Activated B cell treated with CpG ODN at 0.5 μM for 24 hours (primary cell): ENCODE data around the gene AGRN. TPM values are rescaled to one million over a fixed set of nuclear protein-coding genes. Genes with fewer than 3 reads are reported as not detected.
"Not testable (repeated sequence)": the region's sequence is repeated elsewhere in the genome, so short reads cannot be mapped to it uniquely, and the experiment has no call there.

Experiments
- ATAC-seq: fragments of 200-7000 bp; cut with Tn5 transposase; one replicate; pipeline ENCODE4 v1.10.0; 2021; ENCODE audit warnings: low read depth, mild to moderate bottlenecking, moderate library complexity
- CTCF ChIA-PET: fragments of 350-600 bp; sonication (Branson Sonifier 250); formaldehyde crosslinking; loops from one replicate; lab custom pipeline; 2021; ENCODE audit warnings: antibody characterized with exemption; lab: Charles Lee
- POLR2A ChIA-PET: fragments of 350-600 bp; sonication (Branson Sonifier 250); formaldehyde crosslinking; loops from one replicate; lab custom pipeline; 2021; ENCODE audit warnings: antibody characterized with exemption; lab: Charles Lee
- DNase-seq: peaks from one replicate; pipeline ENCODE4 v3.0.0; 2022
- H3K27ac Mint-ChIP-seq: one replicate; pipeline ENCODE4 v1.8.0; 2020; ENCODE audit warnings: mixed read lengths
- H3K27me3 Mint-ChIP-seq: one replicate; pipeline ENCODE4 v1.8.0; 2021; ENCODE audit warnings: mixed read lengths
- H3K36me3 Mint-ChIP-seq: one replicate; pipeline ENCODE4 v1.8.0; 2021; ENCODE audit warnings: low read depth, mixed read lengths
- H3K4me1 Mint-ChIP-seq: one replicate; pipeline ENCODE4 v1.8.0; 2021; ENCODE audit warnings: mixed read lengths
- H3K4me3 Mint-ChIP-seq: one replicate; pipeline ENCODE4 v1.8.0; 2020; ENCODE audit warnings: mild to moderate bottlenecking, mixed read lengths
- H3K9me3 Mint-ChIP-seq: one replicate; pipeline ENCODE4 v1.8.0; 2020; ENCODE audit warnings: mixed read lengths
- CTCF ChIP-seq: fragments of 200-600 bp; IDR thresholded peaks from one replicate; pipeline ENCODE4 v1.8.0; 2022; ENCODE audit warnings: antibody characterized with exemption, mild to moderate bottlenecking
- intact Hi-C: fragments of 100-400 bp; cut with micrococcal nuclease; formaldehyde crosslinking; loops from one replicate; pipeline ENCODE4 v1.15.1; 2024
- total RNA-seq: library from RNA; stranded (reverse); gene quantifications from 2 replicates; pipeline ENCODE4 v1.2.3, GENCODE V29; 2022

Gene AGRN
- total RNA-seq, 1 donor from 2014 or later = 27.1 TPM

DNA sequence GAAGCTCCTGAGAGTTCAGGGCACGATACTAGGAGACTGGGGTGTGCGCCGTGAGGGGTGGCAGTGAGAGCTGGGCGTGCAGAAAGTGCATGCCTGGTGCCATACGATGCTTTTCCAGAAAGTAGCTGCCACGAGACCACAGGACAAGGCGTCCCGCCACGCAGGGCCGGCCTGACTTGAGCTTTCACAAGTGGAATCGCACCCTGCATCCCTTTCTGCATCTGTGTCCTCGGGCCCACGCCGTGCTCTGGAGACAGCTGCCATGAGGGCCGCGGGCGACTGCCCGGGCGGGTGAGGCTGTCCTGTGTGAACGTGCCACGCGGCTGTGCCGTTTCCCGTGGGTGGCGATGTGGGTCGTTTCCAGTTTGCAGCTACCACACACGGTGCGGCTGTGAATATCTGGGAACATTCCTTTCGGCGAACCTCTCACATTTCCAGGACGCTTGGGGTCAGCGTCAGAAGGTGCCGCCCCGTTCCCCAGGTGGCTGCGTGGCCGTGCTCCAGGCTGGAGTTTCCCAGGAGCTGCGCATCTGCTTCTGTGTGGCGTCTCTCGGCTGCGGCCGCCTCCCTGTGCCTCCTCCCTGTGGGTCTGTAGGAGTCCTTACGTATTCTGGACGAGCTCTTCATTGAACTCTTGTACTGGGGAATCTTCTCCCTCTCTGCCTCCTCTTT, 37.0 kb upstream of the AGRN start:
- H3K27me3 Mint-ChIP-seq = peaks cover 26% of the 10 kb centered on the region
- ChIA-PET CTCF (interaction anchor here (1.0 to 3.2 kb wide), 5 partner anchors 16 to 308 kb away, joined by 4 to 16 read pairs (median 5); partner anchors contain the start of genes ISG15 and PLEKHN1), POLR2A (interaction anchor here (0.6 to 1.7 kb wide), 2 partner anchors 268 to 301 kb away, joined by 3 read pairs; no protein-coding TSS in a partner anchor)
- H3K4me3 Mint-ChIP-seq = no peak overlapping the region
- no peaks in the 10 kb centered on the region for H3K9me3 Mint-ChIP-seq
- TF ChIP-seq CTCF = no peak
- no peak for DNase-seq
- no peak overlapping the region for H3K27ac Mint-ChIP-seq
- intact Hi-C loops = no loop called here
- no peaks in the 10 kb centered on the region for H3K4me1 Mint-ChIP-seq
- H3K36me3 Mint-ChIP-seq = no peaks in the 10 kb centered on the region
- ATAC-seq = no peak

GRCh38 chr1:983798-984475, 36.0 kb upstream of the AGRN start:
- intact Hi-C loops = loop anchor here (1.0 to 2.0 kb wide), 4 partner anchors 17 to 457 kb away; no protein-coding TSS in a partner anchor
- H3K4me3 Mint-ChIP-seq = no peak overlapping the region
- peaks cover 23% of the 10 kb centered on the region for H3K27me3 Mint-ChIP-seq
- no peaks in the 10 kb centered on the region for H3K36me3 Mint-ChIP-seq
- no peak overlapping the region for H3K27ac Mint-ChIP-seq
- no peaks in the 10 kb centered on the region for H3K4me1 Mint-ChIP-seq
- peak; percentile 39 for TF ChIP-seq CTCF
- peak; percentile 95 for ATAC-seq
- H3K9me3 Mint-ChIP-seq = no peaks in the 10 kb centered on the region
- CTCF ChIA-PET = interaction anchor here (0.7 to 2.7 kb wide), 17 partner anchors 9 to 522 kb away, joined by 3 to 23 read pairs (median 4); partner anchors contain the start of genes ISG15 and PLEKHN1
- peak; percentile 66 for DNase-seq
- POLR2A ChIA-PET = interaction anchor here (0.7 to 1.7 kb wide), 5 partner anchors 78 to 308 kb away, joined by 3 to 7 read pairs (median 3); no protein-coding TSS in a partner anchor

DNA sequence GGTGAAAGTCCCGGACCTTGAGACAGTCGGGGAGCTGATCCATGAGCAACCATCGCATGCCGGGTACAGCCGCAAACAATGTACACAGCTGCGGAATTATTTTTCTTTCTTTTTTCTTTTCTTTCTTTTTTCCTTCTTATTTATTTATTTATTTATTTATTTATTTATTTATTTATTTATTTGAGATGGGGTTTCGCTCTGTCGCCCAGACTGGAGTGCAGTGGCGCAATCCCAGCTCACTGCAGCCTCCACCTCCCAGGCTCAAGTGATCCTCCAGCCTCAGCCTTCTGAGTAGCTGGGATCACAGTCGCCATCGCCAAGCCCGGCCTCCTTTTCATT, 35.5 kb upstream of the AGRN start:
- intact Hi-C loops = loop anchor here (1.0 to 2.0 kb wide), 4 partner anchors 17 to 456 kb away; no protein-coding TSS in a partner anchor
- CTCF ChIA-PET = interaction anchor here (0.7 to 2.7 kb wide), 15 partner anchors 8 to 521 kb away, joined by 3 to 23 read pairs (median 3); partner anchors contain the start of gene ISG15
- H3K4me1 Mint-ChIP-seq = no peaks in the 10 kb centered on the region
- ATAC-seq (no peak), DNase-seq (no peak)
- H3K4me3 Mint-ChIP-seq = no peak overlapping the region
- H3K27ac Mint-ChIP-seq = no peak overlapping the region
- no peaks in the 10 kb centered on the region for H3K9me3 Mint-ChIP-seq
- POLR2A ChIA-PET = interaction anchor here (0.7 to 1.7 kb wide), 5 partner anchors 77 to 307 kb away, joined by 3 to 7 read pairs (median 3); no protein-coding TSS in a partner anchor
- TF ChIP-seq CTCF = no peak
- no peaks in the 10 kb centered on the region for H3K36me3 Mint-ChIP-seq
- H3K27me3 Mint-ChIP-seq = peaks cover 27% of the 10 kb centered on the region

DNA sequence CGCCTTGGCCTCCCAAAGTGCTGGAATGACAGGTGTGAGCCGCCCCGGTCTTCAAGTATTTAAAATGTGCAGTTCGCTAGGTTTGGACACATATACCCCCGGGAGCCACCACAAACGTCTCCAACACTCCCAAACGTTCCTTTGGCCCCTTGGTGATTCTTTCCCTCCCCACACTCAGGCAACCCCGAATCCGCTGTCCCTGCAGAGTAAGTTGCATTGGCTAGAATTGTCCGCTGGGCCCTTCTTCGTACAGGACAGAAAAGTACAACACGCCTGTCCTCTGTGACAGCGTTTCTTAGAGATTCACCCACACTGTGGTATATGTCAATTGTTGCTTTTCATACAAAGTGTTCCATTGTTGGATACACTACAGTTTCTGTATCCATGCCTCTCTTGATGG, 34.8 kb upstream of the AGRN start:
- ATAC-seq = no peak
- H3K36me3 Mint-ChIP-seq = no peaks in the 10 kb centered on the region

DNA sequence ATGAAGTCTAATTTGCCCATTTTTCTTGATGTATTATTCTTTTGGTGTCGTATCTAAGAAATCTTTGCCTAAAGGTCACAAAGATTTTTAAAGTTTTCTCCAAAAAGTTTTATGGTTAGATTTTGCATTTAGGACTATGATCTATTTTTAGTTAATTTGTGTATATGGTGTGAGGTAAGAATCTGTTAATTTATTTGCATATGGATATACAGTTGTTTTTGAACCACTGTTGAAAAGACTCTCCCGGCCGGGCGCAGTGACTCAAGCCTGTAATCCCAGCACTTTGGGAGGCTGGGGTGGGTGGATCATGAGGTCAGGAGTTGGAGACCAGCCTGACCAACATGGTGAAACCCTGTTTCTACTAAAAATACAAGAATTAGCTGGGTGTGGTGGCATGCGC, 31.9 kb upstream of the AGRN start:
- intact Hi-C loops, H3K36me3 Mint-ChIP-seq, POLR2A ChIA-PET, H3K4me3 Mint-ChIP-seq, H3K4me1 Mint-ChIP-seq, H3K27ac Mint-ChIP-seq, H3K9me3 Mint-ChIP-seq, ATAC-seq, DNase-seq: not testable (repeated sequence)
- CTCF ChIA-PET = interaction anchor here (1.0 kb wide), 1 partner anchor 304 kb away, joined by 3 read pairs; no protein-coding TSS in a partner anchor
- peaks cover 27% of the 10 kb centered on the region for H3K27me3 Mint-ChIP-seq

More for the DNA sequence above, 34.8 kb upstream of the AGRN start:
- Mint-ChIP-seq H3K4me1 (no peaks in the 10 kb centered on the region), H3K27ac (no peak overlapping the region), H3K4me3 (no peak overlapping the region), H3K9me3 (no peaks in the 10 kb centered on the region), H3K27me3 (peaks cover 27% of the 10 kb centered on the region)
- TF ChIP-seq CTCF = no peak
- intact Hi-C loops = loop anchor here (2.0 kb wide), 1 partner anchor 456 kb away; no protein-coding TSS in a partner anchor
- POLR2A ChIA-PET = interaction anchor here (1.5 kb wide), 1 partner anchor 79 kb away, joined by 3 read pairs; no protein-coding TSS in a partner anchor
- CTCF ChIA-PET = interaction anchor here (0.9 to 2.7 kb wide), 11 partner anchors 8 to 389 kb away, joined by 3 to 23 read pairs (median 4); no protein-coding TSS in a partner anchor
- DNase-seq = no peak

GRCh38 chr1:991275-991674, 28.6 kb upstream of the AGRN start:
- intact Hi-C loops, DNase-seq, H3K9me3 Mint-ChIP-seq, H3K27ac Mint-ChIP-seq, H3K36me3 Mint-ChIP-seq, H3K4me1 Mint-ChIP-seq, H3K4me3 Mint-ChIP-seq, ATAC-seq, CTCF ChIA-PET, POLR2A ChIA-PET: not testable (repeated sequence)
- H3K27me3 Mint-ChIP-seq = peaks cover 30% of the 10 kb centered on the region
